GM21717 (cell line): Measurements from ENCODE around the gene NKAIN4.
A peak's percentile ranks its signal among the peaks of the same experiment; 100 is the strongest.

Source experiments
- ATAC-seq: cut with Tn5 transposase; IDR thresholded peaks from one replicate; pipeline ENCODE4 v1.9.1; 2021; ENCODE audit warnings: mild to moderate bottlenecking, moderate library complexity; ENCODE audit not compliant: unreplicated experiment

The NKAIN4 gene

GRCh38 chr20:63220696-63221399, 33.4 kb downstream of the NKAIN4 start:
- no peak for ATAC-seq

GRCh38 chr20:63219866-63220521, 34.3 kb downstream of the NKAIN4 start:
- no peak for ATAC-seq

GRCh38 chr20:63219447-63219821, 34.8 kb downstream of the NKAIN4 start:
- ATAC-seq: no peak

GRCh38 chr20:63218701-63219446, 35.4 kb downstream of the NKAIN4 start:
- ATAC-seq: no peak

GRCh38 chr20:63217706-63218105, 36.6 kb downstream of the NKAIN4 start:
- ATAC-seq: no peak

- no peak for ATAC-seq
These were observed 37.3 kb downstream of the NKAIN4 start for GRCh38 chr20:63216849-63217471.

GRCh38 chr20:63216041-63216848, 38.0 kb downstream of the NKAIN4 start, which contains the start of gene YTHDF1:
YTHDF1 (minus strand) TSS chr20:63216131; CDS start chr20:63215892, 239 bp downstream.
- ATAC-seq: peak; percentile 73

GRCh38 chr20:63215101-63216040, 38.9 kb downstream of the NKAIN4 start:
- peak; percentile 29 for ATAC-seq

- no peak for ATAC-seq
These were observed 39.7 kb downstream of the NKAIN4 start for GRCh38 chr20:63214514-63214913.

- no peak for ATAC-seq
These were observed 41.5 kb downstream of the NKAIN4 start for GRCh38 chr20:63212792-63213191.

GRCh38 chr20:63212393-63212730, 41.9 kb downstream of the NKAIN4 start:
- ATAC-seq: no peak

GRCh38 chr20:63210011-63210605, 44.2 kb downstream of the NKAIN4 start:
- no peak for ATAC-seq

- ATAC-seq: no peak
These were observed 45.8 kb downstream of the NKAIN4 start for GRCh38 chr20:63208346-63208909.

GRCh38 chr20:63206878-63207277, 47.4 kb downstream of the NKAIN4 start:
- no peak for ATAC-seq

- ATAC-seq: no peak
These were observed 48.4 kb downstream of the NKAIN4 start for GRCh38 chr20:63205896-63206295.

GRCh38 chr20:63204362-63204761, 49.9 kb downstream of the NKAIN4 start:
- no peak for ATAC-seq

- no peak for ATAC-seq
These were observed 51.3 kb downstream of the NKAIN4 start for GRCh38 chr20:63202811-63203526.

- ATAC-seq: no peak
These were observed 52.2 kb downstream of the NKAIN4 start for GRCh38 chr20:63202021-63202420.
